Tibial artery (tissue), 4 donors: ENCODE results near the gene CSRNP2.
"Not testable (repeated sequence)": the region's sequence is repeated elsewhere in the genome, so short reads cannot be mapped to it uniquely, and the experiment has no call there.

Experiments
- DNase-seq, 2 donors: peaks; one replicate each; pipeline ENCODE4 v3.0.0-alpha.2; 2019
- H3K27ac ChIP-seq, 2 donors: fragments of 200-600 bp; sonication (generic) in 1 of 2; 1 replicate in 1 of 2; 2 replicates in 1 of 2; pipeline ENCODE4 v1.5.1; 2018 to 2019; ENCODE audit warnings: mild to moderate bottlenecking in 1 of 2
- H3K27me3 ChIP-seq, 2 donors: fragments of 200-600 bp; sonication (generic) in 1 of 2; one replicate each; pipeline versions ENCODE4 v1.5.1 to v1.6.0; 2016 to 2019
- H3K36me3 ChIP-seq, 3 donors: fragments of 200-600 bp; sonication (generic) in 2 of 3; one replicate each; pipeline ENCODE4 v1.5.1; 2016 to 2019; ENCODE audit warnings: mild to moderate bottlenecking in 2 of 3
- H3K4me1 ChIP-seq, 4 donors: fragments of 200-600 bp; sonication (generic) in 2 of 4; 1 replicate in 3 of 4; 2 replicates in 1 of 4; pipeline ENCODE4 v1.5.1; 2016 to 2019
- H3K4me3 ChIP-seq, 2 donors: fragments of 200-600 bp; sonication (generic) in 1 of 2; 1 replicate in 1 of 2; 2 replicates in 1 of 2; pipeline ENCODE4 v1.5.1; 2018 to 2019; ENCODE audit warnings: mild to moderate bottlenecking in 2 of 2
- H3K9me3 ChIP-seq, 3 donors: fragments of 200-600 bp; sonication (generic) in 1 of 3; one replicate each; pipeline ENCODE4 v1.5.1; 2016 to 2019
- intact Hi-C: fragments of 100-400 bp; cut with DNase I; formaldehyde crosslinking; loops from one replicate; pipeline ENCODE4 v1.15.0; 2023; ENCODE audit warnings: low total_unique reads
- TF ChIP-seq, protein P1 (sequence below), 2 experiments: fragments of 200-600 bp in 1 of 2; fragments of 450-650 bp in 1 of 2; IDR thresholded peaks; one replicate each; pipeline ENCODE4 v1.5.1; 2017 to 2019; ENCODE audit warnings: antibody characterized with exemption in 2 of 2, mild to moderate bottlenecking in 1 of 2, moderate library complexity in 1 of 2

The CSRNP2 gene

GRCh38 chr12:51020448-51021182 lies 62.8 kb downstream of the CSRNP2 start:
- Histone ChIP-seq H3K36me3 (no peaks in the 10 kb centered on the region), H3K4me1 (peaks cover 0 to 39% (median 20%) of the 10 kb centered on the region in 4 donors), H3K9me3 (no peaks in the 10 kb centered on the region), H3K27ac (no peak overlapping the region), H3K27me3 (no peaks in the 10 kb centered on the region), H3K4me3 (no peak overlapping the region)
- DNase-seq = no peak
- TF ChIP-seq, protein P1, sequence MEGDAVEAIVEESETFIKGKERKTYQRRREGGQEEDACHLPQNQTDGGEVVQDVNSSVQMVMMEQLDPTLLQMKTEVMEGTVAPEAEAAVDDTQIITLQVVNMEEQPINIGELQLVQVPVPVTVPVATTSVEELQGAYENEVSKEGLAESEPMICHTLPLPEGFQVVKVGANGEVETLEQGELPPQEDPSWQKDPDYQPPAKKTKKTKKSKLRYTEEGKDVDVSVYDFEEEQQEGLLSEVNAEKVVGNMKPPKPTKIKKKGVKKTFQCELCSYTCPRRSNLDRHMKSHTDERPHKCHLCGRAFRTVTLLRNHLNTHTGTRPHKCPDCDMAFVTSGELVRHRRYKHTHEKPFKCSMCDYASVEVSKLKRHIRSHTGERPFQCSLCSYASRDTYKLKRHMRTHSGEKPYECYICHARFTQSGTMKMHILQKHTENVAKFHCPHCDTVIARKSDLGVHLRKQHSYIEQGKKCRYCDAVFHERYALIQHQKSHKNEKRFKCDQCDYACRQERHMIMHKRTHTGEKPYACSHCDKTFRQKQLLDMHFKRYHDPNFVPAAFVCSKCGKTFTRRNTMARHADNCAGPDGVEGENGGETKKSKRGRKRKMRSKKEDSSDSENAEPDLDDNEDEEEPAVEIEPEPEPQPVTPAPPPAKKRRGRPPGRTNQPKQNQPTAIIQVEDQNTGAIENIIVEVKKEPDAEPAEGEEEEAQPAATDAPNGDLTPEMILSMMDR (IDR thresholded peaks at IDR 0.05) = no peak
- intact Hi-C loops = no loop called here

DNA sequence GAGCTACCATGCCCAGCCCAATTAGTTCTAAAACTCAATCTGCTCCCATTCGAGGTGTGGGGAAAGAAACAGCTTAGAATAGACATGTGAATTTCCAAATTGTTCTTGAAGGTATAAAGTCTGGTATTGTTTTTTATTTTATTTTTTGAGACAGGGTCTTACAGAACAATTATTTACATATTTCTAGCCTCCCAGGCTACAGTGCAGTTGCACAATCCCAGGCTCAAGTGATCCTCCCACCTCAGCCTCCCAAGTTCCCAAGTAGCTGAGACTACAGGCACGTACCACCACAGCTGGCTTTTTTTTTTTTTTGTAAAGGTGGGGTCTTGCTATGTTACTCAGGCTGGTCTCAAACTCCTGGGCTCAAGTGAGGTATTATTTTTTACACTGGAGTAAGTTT lies 63.5 kb downstream of the CSRNP2 start:
- DNase-seq = no peak
- Histone ChIP-seq H3K9me3 (no peaks in the 10 kb centered on the region), H3K27me3 (no peaks in the 10 kb centered on the region), H3K4me1 (peaks cover 0 to 32% (median 20%) of the 10 kb centered on the region in 4 donors), H3K4me3 (no peak overlapping the region), H3K36me3 (no peaks in the 10 kb centered on the region), H3K27ac (no peak overlapping the region)
- TF ChIP-seq, protein P1 (IDR thresholded peaks at IDR 0.05) = no peak
- intact Hi-C loops = no loop called here

DNA sequence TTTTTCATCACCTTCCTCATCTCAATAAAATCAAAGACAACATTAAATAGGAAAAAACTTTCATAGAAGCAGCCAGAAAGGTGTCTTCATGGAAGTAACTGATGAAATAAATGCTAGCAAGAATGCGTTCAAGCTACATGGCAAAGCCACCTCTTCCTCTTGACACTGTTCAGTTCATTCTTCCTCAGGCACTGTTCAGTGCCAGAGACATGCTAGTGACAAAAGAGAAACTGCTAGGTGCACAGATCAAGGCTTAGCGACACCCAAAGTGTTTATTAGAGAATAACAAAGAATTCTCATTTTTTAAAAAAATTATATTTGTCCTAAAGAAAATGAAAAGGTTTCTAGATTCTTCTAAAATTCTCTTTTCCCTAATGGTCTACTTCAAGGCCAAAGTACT lies 64.4 kb downstream of the CSRNP2 start:
- H3K36me3 ChIP-seq = no peaks in the 10 kb centered on the region
- peaks cover 0 to 27% (median 18%) of the 10 kb centered on the region in 4 donors for H3K4me1 ChIP-seq

DNA sequence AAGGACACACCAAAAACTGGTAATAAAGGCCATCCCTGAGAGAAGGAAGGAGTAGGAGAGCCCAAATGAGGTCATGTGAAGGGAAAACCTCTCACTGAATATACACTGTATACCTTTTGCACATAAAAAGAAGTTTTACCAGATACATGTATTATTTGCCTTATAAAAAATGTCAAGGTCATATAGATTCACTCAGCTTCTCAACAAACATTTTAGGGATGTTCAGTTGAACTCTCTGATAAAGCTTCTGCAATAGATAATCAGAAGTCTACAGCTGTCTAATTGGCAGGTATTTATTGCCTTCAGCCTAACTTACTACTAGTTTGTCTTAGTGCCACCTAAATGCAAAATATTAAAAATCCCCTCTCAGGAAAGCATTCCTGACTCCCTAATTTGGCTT lies 65.9 kb downstream of the CSRNP2 start:
- no peaks in the 10 kb centered on the region for H3K27me3 ChIP-seq
- TF ChIP-seq, protein P1 (IDR thresholded peaks at IDR 0.05) = no peak
- H3K27ac ChIP-seq = no peak overlapping the region
- peaks cover 0 to 21% (median 6%) of the 10 kb centered on the region in 4 donors for H3K4me1 ChIP-seq
- H3K9me3 ChIP-seq = no peaks in the 10 kb centered on the region
- H3K36me3 ChIP-seq = no peaks in the 10 kb centered on the region
- no peak overlapping the region for H3K4me3 ChIP-seq
- no peak for DNase-seq
- intact Hi-C loops = no loop called here

More for the DNA sequence above, 64.4 kb downstream of the CSRNP2 start:
- no peaks in the 10 kb centered on the region for H3K9me3 ChIP-seq
- H3K4me3 ChIP-seq = no peak overlapping the region
- DNase-seq = no peak
- intact Hi-C loops = no loop called here
- H3K27ac ChIP-seq = no peak overlapping the region
- TF ChIP-seq, protein P1 (IDR thresholded peaks at IDR 0.05) = no peak
- no peaks in the 10 kb centered on the region for H3K27me3 ChIP-seq

- DNase-seq, intact Hi-C loops, H3K27ac ChIP-seq, H3K9me3 ChIP-seq, H3K27me3 ChIP-seq, H3K36me3 ChIP-seq, H3K4me3 ChIP-seq: not testable (repeated sequence)
- H3K4me1 ChIP-seq = peaks cover 0 to 27% (median 4%) of the 10 kb centered on the region in 4 donors
Observed at GRCh38 chr12:51014467-51014866, 68.9 kb downstream of the CSRNP2 start.

GRCh38 chr12:51013441-51013840 lies 70.0 kb downstream of the CSRNP2 start:
- Histone ChIP-seq H3K36me3 (peaks cover 0 to under 1% (median 0%) of the 10 kb centered on the region in 3 donors), H3K4me1 (peaks cover 0 to 27% (median 5%) of the 10 kb centered on the region in 4 donors), H3K27ac (no peak overlapping the region), H3K4me3 (no peak overlapping the region), H3K27me3 (no peaks in the 10 kb centered on the region), H3K9me3 (no peaks in the 10 kb centered on the region)
- intact Hi-C loops = no loop called here
- TF ChIP-seq, protein P1 (IDR thresholded peaks at IDR 0.05) = no peak
- DNase-seq = no peak
